ENCODE data around the gene DGLUCY. TPM values are rescaled to one million over a fixed set of nuclear protein-coding genes. Genes with fewer than 3 reads are reported as not detected.

DGLUCY gene
- total and polyA plus RNA-seq, 2 donors (not counting 1 experiment from before 2014, with no cell fraction given) = 91.5 to 103 TPM

DNA sequence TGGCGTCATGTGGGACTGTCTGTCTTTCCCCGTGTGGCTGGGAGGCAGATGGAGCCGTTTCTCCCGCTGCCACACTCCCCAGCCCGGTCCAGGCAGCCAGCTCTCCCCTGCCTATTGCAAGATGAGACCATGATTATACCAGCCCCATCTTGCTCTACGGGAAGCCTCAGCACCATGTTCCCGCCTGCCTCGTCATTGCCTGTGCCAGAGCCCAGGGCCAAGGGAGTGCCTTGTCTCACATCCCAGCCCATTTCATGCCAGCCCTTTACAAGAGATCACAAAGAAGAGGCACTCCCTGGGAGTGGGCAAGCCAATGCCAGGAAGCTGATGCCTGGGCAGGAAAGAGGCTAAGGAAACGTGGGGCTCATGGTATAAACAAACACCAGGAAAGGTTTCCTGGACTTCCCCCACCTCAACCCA, 106.7 kb downstream of the DGLUCY start:
- Histone ChIP-seq H2AFZ (ENCODE audit: insufficient read depth, low read depth, low read length, poor library complexity, severe bottlenecking) (no peak overlapping the region), H3K4me3 (ENCODE audit: control extremely low read depth in 1 of 5, extremely low read depth in 1 of 5, insufficient read depth in 1 of 5, low read depth in 2 of 5, low read length in 4 of 5) (no peak overlapping the region), H3K27me3 (replicated peaks in 1 of 4; ENCODE audit: control extremely low read depth in 1 of 4, control insufficient read depth in 3 of 4, insufficient read depth in 4 of 4, low read length in 3 of 4) (no peaks in the 10 kb centered on the region), H4K20me1 (ENCODE audit: control insufficient read depth, insufficient read depth, low read length, poor library complexity, severe bottlenecking) (no peaks in the 10 kb centered on the region), H3K4me2 (replicated peaks; ENCODE audit: low read depth, low read length, poor library complexity, severe bottlenecking) (no peak overlapping the region), H3K9ac (ENCODE audit: low read length) (no peak overlapping the region), H3K4me1 (ENCODE audit: control insufficient read depth in 2 of 2, insufficient read depth in 2 of 2, low read length in 2 of 2) (no peaks in the 10 kb centered on the region), H3K9me3 (ENCODE audit: control extremely low read depth in 1 of 3, control insufficient read depth in 2 of 3, insufficient read depth in 1 of 3, low read length in 2 of 3) (no peaks in the 10 kb centered on the region), H3K36me3 (replicated peaks in 1 of 2; ENCODE audit: control extremely low read depth in 1 of 2, control insufficient read depth in 1 of 2, extremely low read depth in 1 of 2, insufficient read depth in 2 of 2, low read length in 1 of 2) (peaks cover 0 to 49% of the 10 kb centered on the region in 2 experiments), H3K27ac (ENCODE audit: low read length in 2 of 2) (no peak overlapping the region), H3K79me2 (ENCODE audit: control insufficient read depth, insufficient read depth, low read length) (no peaks in the 10 kb centered on the region)
- Mint-ChIP-seq H3K9me3 (ENCODE audit: insufficient read depth) (no peaks in the 10 kb centered on the region), H3K27ac (no peak overlapping the region), H3K4me1 (no peaks in the 10 kb centered on the region), H3K27me3 (no peaks in the 10 kb centered on the region), H3K4me3 (no peak overlapping the region)
- intact Hi-C loops (cut with micrococcal nuclease) = no loop called here
- POLR2A ChIA-PET = interaction anchor here (1.1 kb wide), 1 partner anchor 23 kb away, joined by 4 read pairs; no protein-coding TSS in a partner anchor
- DNase-seq (no peak), ATAC-seq (ENCODE audit: low read depth) (no peak)
- TF ChIP-seq, protein P1, sequence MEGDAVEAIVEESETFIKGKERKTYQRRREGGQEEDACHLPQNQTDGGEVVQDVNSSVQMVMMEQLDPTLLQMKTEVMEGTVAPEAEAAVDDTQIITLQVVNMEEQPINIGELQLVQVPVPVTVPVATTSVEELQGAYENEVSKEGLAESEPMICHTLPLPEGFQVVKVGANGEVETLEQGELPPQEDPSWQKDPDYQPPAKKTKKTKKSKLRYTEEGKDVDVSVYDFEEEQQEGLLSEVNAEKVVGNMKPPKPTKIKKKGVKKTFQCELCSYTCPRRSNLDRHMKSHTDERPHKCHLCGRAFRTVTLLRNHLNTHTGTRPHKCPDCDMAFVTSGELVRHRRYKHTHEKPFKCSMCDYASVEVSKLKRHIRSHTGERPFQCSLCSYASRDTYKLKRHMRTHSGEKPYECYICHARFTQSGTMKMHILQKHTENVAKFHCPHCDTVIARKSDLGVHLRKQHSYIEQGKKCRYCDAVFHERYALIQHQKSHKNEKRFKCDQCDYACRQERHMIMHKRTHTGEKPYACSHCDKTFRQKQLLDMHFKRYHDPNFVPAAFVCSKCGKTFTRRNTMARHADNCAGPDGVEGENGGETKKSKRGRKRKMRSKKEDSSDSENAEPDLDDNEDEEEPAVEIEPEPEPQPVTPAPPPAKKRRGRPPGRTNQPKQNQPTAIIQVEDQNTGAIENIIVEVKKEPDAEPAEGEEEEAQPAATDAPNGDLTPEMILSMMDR (IDR thresholded peaks at IDR 0.05) = no peak
- no peak for TF ChIP-seq EZH2 (IDR thresholded peaks at IDR 0.05; ENCODE audit: borderline replicate concordance, insufficient read depth, low read depth, low read length, poor library complexity, severe bottlenecking)
- CTCF ChIA-PET = interaction anchor here (0.8 to 1.6 kb wide), 2 partner anchors 21 to 43 kb away, joined by 3 to 6 read pairs; no protein-coding TSS in a partner anchor
- WGBS (ENCODE audit: insufficient coverage) = 98% methylated on average over 6 of the region's 9 CpGs

DNA sequence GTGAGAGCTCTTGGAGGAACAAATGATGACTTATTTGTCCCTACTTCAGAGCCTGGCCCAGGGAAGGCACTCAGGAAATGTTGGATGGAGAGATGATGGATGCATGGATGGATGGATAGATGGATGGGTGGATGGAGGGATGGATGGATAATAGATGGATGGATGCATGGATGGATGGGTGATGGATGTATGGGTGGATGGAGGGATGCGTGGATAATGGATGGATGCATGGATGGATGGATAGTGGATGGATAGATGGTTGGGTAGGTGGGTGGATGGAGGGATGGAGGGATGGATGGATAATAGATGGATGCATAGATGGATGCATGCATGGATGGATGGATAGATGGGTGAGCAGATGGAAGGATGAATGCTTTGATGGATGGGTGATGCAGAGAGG, 107.4 kb downstream of the DGLUCY start:
- ChIA-PET CTCF (no interaction called here), POLR2A (no interaction called here)
- Mint-ChIP-seq H3K27ac (no peak overlapping the region), H3K4me3 (no peak overlapping the region), H3K27me3 (no peaks in the 10 kb centered on the region), H3K9me3 (ENCODE audit: insufficient read depth) (no peaks in the 10 kb centered on the region), H3K4me1 (peaks cover 5% of the 10 kb centered on the region)
- Histone ChIP-seq H3K9me3 (ENCODE audit: control extremely low read depth in 1 of 3, control insufficient read depth in 2 of 3, insufficient read depth in 1 of 3, low read length in 2 of 3) (no peaks in the 10 kb centered on the region), H3K79me2 (ENCODE audit: control insufficient read depth, insufficient read depth, low read length) (no peaks in the 10 kb centered on the region), H4K20me1 (ENCODE audit: control insufficient read depth, insufficient read depth, low read length, poor library complexity, severe bottlenecking) (no peaks in the 10 kb centered on the region), H3K9ac (ENCODE audit: low read length) (no peak overlapping the region), H3K4me1 (ENCODE audit: control insufficient read depth in 2 of 2, insufficient read depth in 2 of 2, low read length in 2 of 2) (peaks cover 3 to 4% of the 10 kb centered on the region in 2 donors), H2AFZ (ENCODE audit: insufficient read depth, low read depth, low read length, poor library complexity, severe bottlenecking) (no peak overlapping the region), H3K4me2 (replicated peaks; ENCODE audit: low read depth, low read length, poor library complexity, severe bottlenecking) (no peak overlapping the region), H3K36me3 (replicated peaks in 1 of 2; ENCODE audit: control extremely low read depth in 1 of 2, control insufficient read depth in 1 of 2, extremely low read depth in 1 of 2, insufficient read depth in 2 of 2, low read length in 1 of 2) (peaks cover 0 to 43% of the 10 kb centered on the region in 2 experiments), H3K4me3 (ENCODE audit: control extremely low read depth in 1 of 5, extremely low read depth in 1 of 5, insufficient read depth in 1 of 5, low read depth in 2 of 5, low read length in 4 of 5) (no peak overlapping the region), H3K27me3 (replicated peaks in 1 of 4; ENCODE audit: control extremely low read depth in 1 of 4, control insufficient read depth in 3 of 4, insufficient read depth in 4 of 4, low read length in 3 of 4) (no peaks in the 10 kb centered on the region), H3K27ac (ENCODE audit: low read length in 2 of 2) (no peak overlapping the region)
- ATAC-seq (ENCODE audit: low read depth) (no peak), DNase-seq (no peak)
- TF ChIP-seq, protein P1 (IDR thresholded peaks at IDR 0.05) = no peak
- TF ChIP-seq EZH2 (IDR thresholded peaks at IDR 0.05; ENCODE audit: borderline replicate concordance, insufficient read depth, low read depth, low read length, poor library complexity, severe bottlenecking) = no peak
- 100% methylated on average over 1 of the region's 1 CpG for WGBS (ENCODE audit: insufficient coverage)
- intact Hi-C loops (cut with micrococcal nuclease) = no loop called here
